K562 (cell line): ENCODE results near the gene UBE2R2. TPM values are rescaled to one million over a fixed set of nuclear protein-coding genes. Genes with fewer than 3 reads are reported as not detected.
A peak's percentile ranks its signal among the peaks of the same experiment; 100 is the strongest.

Source experiments
- BRD9 ChIP-seq: fragments of 450-650 bp; IDR thresholded peaks from 2 replicates; pipeline ENCODE4 v1.6.1; 2018; ENCODE audit warnings: low read depth; ENCODE audit not compliant: partially characterized antibody
- BRF1 ChIP-seq: IDR thresholded peaks from 3 replicates; pipeline ENCODE4 v1.6.1; 2011; ENCODE audit warnings: borderline replicate concordance, mild to moderate bottlenecking; ENCODE audit not compliant: insufficient read length; ENCODE audit errors: extremely low read depth
- DACH1 ChIP-seq: fragments of 450-650 bp; IDR thresholded peaks from 2 replicates; pipeline ENCODE4 v1.6.1; 2018; ENCODE audit not compliant: partially characterized antibody
- GABPB1 ChIP-seq: sonication (generic); formaldehyde crosslinking; IDR thresholded peaks from 2 replicates; pipeline ENCODE4 v1.8.0; 2022; ENCODE audit warnings: mild to moderate bottlenecking, missing genetic modification reagents
- HMBOX1 ChIP-seq: sonication (generic); IDR thresholded peaks from 2 replicates; pipeline ENCODE4 v1.6.1; 2016
- MTA3 ChIP-seq: fragments of 450-650 bp; formaldehyde crosslinking; IDR thresholded peaks from 2 replicates; pipeline ENCODE4 v1.6.1; 2017; ENCODE audit warnings: mild to moderate bottlenecking, borderline replicate concordance
- MTF1 ChIP-seq: fragments of 250-450 bp; sonication (Bioruptor Pico); IDR thresholded peaks from 2 replicates; pipeline ENCODE4 v1.9.0; 2021; ENCODE audit warnings: moderate library complexity, mild to moderate bottlenecking, inconsistent platforms, borderline replicate concordance
- SMARCA4 ChIP-seq: fragments of 450-650 bp; IDR thresholded peaks from 2 replicates; pipeline ENCODE4 v1.6.1; 2016
- SMARCE1 ChIP-seq: fragments of 450-650 bp; IDR thresholded peaks from 2 replicates; pipeline ENCODE4 v1.7.1; 2016; ENCODE audit warnings: mild to moderate bottlenecking
- SPI1 ChIP-seq: IDR thresholded peaks from 2 replicates; pipeline ENCODE4 v1.6.1; 2011; ENCODE audit warnings: low read depth, low read length, control low read depth, borderline replicate concordance
- SUPT5H ChIP-seq: fragments of 450-650 bp; IDR thresholded peaks from 2 replicates; pipeline ENCODE4 v1.6.1; 2016
- TAL1 ChIP-seq: fragments of 450-650 bp; IDR thresholded peaks from 2 replicates; pipeline ENCODE4 v1.6.1; 2016; ENCODE audit warnings: mild to moderate bottlenecking
- TGIF2 ChIP-seq: sonication (generic); formaldehyde crosslinking; IDR thresholded peaks from 2 replicates; pipeline ENCODE4 v1.8.1; 2022; ENCODE audit warnings: mild to moderate bottlenecking, missing genetic modification reagents, moderate library complexity
- THAP12 ChIP-seq: fragments of 250-450 bp; sonication (Bioruptor Pico); IDR thresholded peaks from 2 replicates; pipeline ENCODE4 v1.9.0; 2021; ENCODE audit warnings: mild to moderate bottlenecking, inconsistent platforms
- USF1 ChIP-seq: sonication (generic); formaldehyde crosslinking; IDR thresholded peaks from 2 replicates; pipeline ENCODE4 v1.9.0; 2022; ENCODE audit warnings: mild to moderate bottlenecking, missing genetic modification reagents
- ZFPM2 ChIP-seq: fragments of 250-450 bp; sonication (Bioruptor Pico); IDR thresholded peaks from 2 replicates; pipeline ENCODE4 v1.5.1; 2022; ENCODE audit warnings: mild to moderate bottlenecking
- ZNF324 ChIP-seq: fragments of 250-450 bp; sonication (Bioruptor Pico); IDR thresholded peaks from 2 replicates; pipeline ENCODE4 v1.4.0; 2020; ENCODE audit warnings: mild to moderate bottlenecking
- ZNF41 ChIP-seq: fragments of 250-450 bp; sonication (Bioruptor Pico); conservative IDR thresholded peaks from 2 replicates; pipeline ENCODE4 v1.4.0; 2020; ENCODE audit warnings: mild to moderate bottlenecking
- ZNF518B ChIP-seq: fragments of 250-450 bp; sonication (Bioruptor Pico); IDR thresholded peaks from 2 replicates; pipeline ENCODE4 v1.5.0; 2021; ENCODE audit warnings: mild to moderate bottlenecking, moderate library complexity
- ZNF75A ChIP-seq: fragments of 450-650 bp; formaldehyde crosslinking; IDR thresholded peaks from 2 replicates; pipeline ENCODE4 v1.4.0; 2020; ENCODE audit warnings: mild to moderate bottlenecking
- polyA plus RNA-seq, 8 experiments: library from polyadenylated mRNA; depleted of rRNA in 4 of 8; stranded (reverse) in 5 of 8; unstranded in 3 of 8; fragments of >200 nt; fragmentation: Nextera tagmentation in 2 of 8; fragmentation: Illumina TruSeq in 1 of 8; extraction: Ambion mirVana in 2 of 8; extraction: Trizol in 1 of 8; gene quantifications; 2 replicates each; pipeline versions ENCODE4 v1.2.1 to v1.2.3, GENCODE V29; 2011 to 2014; ENCODE audit warnings: inconsistent platforms in 1 of 8, missing spikeins in 1 of 8
- total RNA-seq, 7 experiments: library from RNA; depleted of rRNA in 6 of 7; stranded (reverse); fragments of >200 nt in 6 of 7; fragmentation: Illumina TruSeq in 2 of 7; extraction: Trizol in 2 of 7; gene quantifications; 2 replicates each; pipeline versions ENCODE4 v1.2.1 to v1.2.3, GENCODE V29; 2011 to 2021; ENCODE audit warnings: low replicate concordance in 1 of 7

The UBE2R2 gene
- total and polyA plus RNA-seq, 9 of the 15 experiments (the other 6 are each of a cell fraction or from before 2014, with no cell fraction given): 7.8 to 26.2 (median 11.8) TPM

- TF ChIP-seq BRF1 (no peak), DACH1 (no peak), TGIF2 (no peak), GABPB1 (peak; percentile 56; the same call in 1 of the 2 replicates), TAL1 (no peak), ZNF324 (CRISPR knock-in tag) (no peak), SUPT5H (peak; percentile 80), ZNF518B (CRISPR knock-in tag) (no peak), MTF1 (no peak), THAP12 (peak; percentile 62; the same call in 1 of the 2 replicates), USF1 (peak; percentile 61; the same call in 1 of the 2 replicates), ZNF75A (CRISPR knock-in tag) (no peak), ZNF41 (CRISPR knock-in tag) (no peak), MTA3 (peak; percentile 80; the same call in 1 of the 2 replicates), HMBOX1 (no peak), BRD9 (peak; percentile 31), SMARCA4 (0 out of 2 replicates have a peak, but pooled peaks have one; percentile 19), SMARCE1 (peak; percentile 39; the same call in 1 of the 2 replicates), ZFPM2 (CRISPR knock-in tag) (no peak), SPI1 (peak; percentile 4; the same call in 1 of the 2 replicates)
These were observed at the start of gene UBE2R2 (continued) for GRCh38 chr9:33816327-33817252.
